ENCODE results near the gene IGFBP2.

The IGFBP2 gene

DNA sequence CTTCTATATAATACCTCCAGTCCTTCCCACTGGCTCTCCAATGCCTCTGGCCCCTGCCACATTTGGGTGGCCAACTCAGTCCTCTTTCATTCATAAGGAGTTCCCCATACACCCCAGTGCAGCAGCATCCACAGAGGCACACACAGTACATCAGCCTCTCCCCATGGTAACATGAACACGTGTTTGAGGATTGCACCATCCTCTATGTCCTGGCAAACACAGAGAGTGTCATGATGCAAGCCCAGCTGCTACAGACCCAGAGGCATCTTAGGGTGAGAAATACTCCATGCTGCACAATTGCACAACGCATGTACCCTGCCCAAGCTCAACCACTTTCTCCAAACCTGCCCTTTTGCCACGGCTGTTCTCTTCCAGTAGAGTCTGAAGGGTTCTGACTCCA, 50.6 kb downstream of the IGFBP2 start:
- no peak for DNase-seq (ENCODE audit: low read depth in 3 of 3)

DNA sequence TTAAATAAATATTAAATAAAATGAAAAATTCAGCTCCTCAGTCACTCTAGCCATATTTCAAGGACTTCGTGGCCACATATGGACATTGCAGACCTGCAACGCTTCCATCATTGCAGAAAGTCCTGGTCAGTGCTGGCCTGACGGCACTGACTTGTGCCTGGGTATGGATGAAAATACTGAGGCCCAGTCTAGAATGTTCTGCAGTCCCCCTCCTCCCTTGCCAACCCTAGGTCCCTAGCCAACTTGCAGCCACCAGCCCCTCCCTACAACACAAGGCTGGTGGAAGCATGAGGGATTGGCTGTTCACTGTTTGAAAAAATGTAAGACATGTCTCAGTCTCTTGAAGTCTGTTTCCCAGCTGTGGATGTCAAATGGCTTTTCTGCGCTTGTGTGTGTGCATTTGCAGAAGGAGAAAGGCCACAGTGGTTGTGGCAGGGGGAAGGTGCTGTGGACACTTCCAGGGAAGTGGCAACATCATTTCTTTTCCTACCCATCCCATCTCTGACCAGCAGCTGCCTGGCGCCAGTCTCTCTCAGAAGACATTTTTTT, 52.2 kb downstream of the IGFBP2 start:
- DNase-seq (ENCODE audit: low read depth in 3 of 3), result no peak

DNA sequence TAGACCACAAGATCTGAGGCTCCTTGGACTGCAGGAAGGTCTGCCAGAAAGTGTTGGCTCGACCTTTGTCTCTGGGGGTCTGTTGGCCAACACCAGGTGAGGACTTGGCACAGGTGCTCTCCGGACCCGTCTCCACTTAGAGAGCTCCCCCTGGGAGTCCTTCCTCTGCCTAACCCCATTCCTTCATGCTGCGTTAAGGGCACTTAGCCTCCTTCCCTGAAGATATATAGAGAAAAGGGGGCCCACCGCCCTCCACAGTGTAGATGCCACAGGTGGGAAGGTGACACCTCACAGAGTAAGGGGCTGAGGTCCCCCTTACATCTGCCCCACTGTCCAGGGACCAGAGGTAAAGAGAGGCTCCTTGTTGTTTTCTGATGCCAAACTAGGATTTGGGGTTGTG, 53.9 kb downstream of the IGFBP2 start:
- no peak for DNase-seq (ENCODE audit: low read depth in 3 of 3)

DNA sequence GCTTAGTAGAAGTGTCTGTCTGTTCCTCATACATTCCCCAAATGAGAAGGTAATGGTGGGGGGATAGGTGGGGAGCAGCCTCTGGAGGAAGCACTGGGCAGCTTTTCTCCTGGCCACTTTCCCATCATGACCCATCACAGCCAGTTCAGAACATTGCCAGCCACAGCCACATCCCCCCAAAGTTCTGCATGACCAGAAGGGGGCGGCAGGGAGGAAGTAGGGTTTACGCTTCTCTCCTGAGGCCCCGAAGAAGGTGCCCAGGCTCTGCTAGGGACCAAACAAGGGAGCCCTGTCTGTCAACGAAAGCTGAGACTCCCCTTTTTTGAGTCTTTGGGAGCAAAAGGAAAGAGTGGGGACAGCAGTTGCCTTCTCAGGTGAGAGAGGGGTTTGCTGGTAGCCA, 54.4 kb downstream of the IGFBP2 start:
- no peak for DNase-seq (ENCODE audit: low read depth in 3 of 3)

DNA sequence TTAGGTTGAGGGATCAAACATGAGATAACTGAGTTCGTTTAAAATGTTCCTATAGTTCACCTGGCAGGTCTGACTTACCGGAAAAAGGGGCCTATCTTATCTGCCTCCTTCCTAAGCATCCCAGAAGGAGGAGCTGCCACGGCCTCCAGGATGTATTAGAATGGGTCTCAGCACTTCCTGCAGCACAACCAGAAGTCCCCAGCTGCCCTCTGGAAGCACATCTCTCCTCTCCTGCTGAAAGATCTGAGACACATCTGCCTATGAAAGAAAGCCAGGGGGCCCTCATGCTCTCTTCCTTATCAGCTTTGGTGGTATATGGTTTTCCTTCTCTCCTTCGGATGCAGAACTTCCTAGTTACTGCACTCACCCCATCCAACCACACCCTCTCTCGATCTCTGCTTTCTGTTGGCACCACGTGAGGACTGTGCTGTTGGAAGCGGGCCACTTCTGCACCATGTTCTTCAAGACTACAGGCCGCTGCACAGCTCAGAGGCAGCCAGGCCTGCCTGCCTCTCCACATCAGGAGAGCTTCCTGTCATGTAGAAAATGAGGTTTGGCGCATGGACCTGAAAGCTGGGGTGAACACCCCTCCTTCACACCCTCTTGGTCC, 55.6 kb downstream of the IGFBP2 start:
- DNase-seq (ENCODE audit: low read depth in 3 of 3), result no peak

DNA sequence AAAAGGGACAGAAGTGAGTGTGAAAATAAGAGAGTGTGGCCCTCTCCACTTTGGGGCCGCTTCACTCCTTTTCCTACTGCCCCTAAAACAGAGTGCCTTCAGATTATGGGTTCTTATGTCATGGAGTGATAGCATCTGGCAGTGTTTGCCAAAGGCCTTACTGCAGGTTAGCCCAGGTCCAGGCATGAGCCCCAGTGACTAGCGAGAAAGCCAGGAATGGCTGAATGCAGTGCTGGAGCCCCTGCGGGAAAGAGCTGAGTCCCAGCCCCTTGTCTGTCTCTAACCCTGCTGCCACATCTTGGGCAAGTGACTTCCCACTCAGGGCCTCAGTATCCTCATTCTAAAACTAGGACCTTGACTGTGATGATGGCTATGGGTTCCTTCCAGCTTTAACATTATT, 56.2 kb downstream of the IGFBP2 start:
- no peak for DNase-seq (ENCODE audit: low read depth in 3 of 3)

DNA sequence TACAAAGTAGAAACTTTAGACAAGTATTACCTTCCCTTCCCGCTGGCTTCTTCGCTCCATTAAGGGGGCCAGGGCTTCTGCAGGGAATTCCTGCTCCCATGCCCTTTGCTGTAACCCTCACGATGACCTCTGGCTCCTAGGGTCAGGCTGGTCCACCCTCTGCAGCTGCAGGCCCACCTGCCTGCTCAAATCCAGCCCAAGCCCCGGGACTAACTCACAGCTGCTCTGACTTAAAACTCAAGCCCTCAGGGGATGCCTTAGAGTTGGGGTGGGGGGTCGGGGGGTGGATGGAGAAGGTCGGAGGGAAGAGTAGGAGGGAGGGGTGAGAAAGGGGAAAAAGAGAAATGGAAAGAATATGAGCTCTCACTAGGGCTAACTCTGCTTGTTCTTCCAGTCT, 57.2 kb downstream of the IGFBP2 start:
- DNase-seq (ENCODE audit: low read depth in 3 of 3), result no peak

DNA sequence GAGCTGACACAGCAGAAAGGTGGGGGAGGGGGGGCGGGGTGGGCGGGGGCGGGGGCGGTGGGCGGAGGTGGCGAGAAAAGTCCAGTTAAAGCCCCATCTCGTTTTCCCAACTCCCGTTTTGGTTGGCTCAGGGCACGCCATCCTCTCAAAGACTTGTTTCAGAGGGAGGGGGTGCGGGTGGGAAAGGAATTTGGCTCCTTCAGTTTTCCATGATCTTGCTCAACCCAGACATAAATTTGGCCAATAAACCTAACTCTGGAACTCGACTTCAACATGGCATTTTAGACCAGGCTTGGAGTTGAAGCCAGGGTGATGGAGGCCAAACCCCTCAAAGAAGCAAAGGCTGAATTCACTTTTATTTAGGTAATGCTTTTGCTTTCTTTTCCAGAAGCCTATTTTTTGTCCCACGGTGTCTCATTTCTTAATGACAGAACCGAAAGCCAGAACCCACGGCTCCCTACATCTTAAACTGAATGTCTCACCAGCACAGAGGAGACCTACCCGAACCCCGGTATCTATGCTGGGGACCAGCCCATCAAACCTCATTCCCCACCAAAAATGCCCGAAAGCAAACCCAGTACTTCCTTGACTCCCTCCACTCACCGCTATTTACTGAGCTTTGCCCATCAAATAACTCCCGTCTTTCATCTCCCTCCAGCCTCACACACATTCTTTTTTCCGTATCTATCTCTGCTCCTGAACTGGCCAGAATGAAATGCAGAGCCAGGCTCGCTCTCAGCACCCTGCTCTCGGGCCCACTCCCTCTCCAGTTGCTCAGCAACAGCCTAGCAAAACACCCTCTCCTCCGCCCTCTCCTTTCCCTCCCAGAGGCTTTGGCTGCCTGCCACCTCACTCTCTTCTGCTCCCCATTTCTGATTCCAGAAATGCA, 57.9 kb downstream of the IGFBP2 start:
- no peak for DNase-seq (ENCODE audit: low read depth in 3 of 3)

DNA sequence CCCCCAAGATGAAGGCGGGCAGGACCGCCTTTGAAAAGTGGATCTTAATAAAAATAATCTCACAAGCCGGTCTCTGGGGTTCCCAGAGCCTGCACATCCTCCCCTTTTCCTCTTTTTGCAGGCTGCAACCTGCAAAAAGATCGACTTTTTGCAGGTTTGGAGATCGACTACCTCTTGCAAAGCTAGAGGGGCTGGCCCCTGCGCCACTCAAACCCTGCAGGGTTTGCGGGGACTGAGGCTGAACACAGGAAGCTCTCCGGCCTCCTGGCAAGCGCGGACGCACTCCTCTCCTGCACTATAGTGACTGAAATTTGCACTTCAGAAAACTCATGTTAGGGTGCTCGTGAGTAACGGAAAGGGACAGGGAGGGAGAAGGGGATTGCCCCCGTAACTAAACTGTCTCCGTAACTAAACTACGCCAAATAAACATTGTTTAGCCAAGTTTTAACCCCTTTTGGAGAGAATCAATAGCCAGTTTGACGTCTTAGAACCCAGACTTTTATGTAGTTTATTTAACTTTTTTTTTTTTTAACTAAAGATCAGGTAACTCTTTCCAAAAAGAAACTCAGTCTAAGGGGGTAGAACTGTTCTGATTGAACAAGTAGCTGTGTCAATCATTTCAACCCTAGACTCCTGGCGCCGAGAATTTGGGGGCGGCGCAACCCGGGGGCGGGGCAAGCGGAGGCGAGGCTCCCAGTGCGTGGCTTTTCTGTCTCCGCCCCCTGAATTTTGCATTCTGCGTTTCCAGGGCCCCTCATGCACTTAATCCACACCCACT, 59.6 kb downstream of the IGFBP2 start:
- peak in 1 of 3 donors; percentile 57 for DNase-seq (ENCODE audit: low read depth in 3 of 3)

DNA sequence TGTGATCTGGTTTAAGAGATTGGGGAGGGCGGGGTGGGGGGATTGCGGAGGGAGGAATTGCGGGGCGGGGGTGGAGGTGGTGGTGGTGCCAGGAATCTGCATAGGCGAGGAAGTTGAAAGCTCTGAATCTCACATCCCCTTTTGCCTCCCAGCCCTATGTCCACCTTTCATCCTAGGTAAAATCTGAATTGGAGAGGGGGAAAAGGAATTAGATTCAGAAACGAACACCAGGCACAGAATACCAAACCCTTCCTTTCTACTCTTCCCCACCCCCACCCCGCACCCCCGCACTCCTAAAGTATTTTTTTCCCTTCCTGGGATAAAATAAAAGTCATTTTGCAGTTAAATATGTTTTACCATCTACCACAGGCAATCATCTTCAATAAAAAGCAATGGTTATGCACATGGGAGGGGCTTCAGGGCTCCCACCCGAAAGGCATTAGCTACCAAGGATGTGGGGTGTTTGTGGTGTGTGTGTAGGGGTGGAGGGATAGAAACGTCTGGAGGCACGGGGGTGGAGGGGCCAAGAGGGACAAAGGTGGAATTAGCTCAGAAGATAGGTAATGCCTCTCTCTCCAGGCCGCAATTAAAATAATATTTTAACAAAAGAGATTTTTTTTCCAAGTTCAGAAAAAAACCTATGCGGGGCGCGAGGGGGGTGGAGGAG, 60.3 kb downstream of the IGFBP2 start:
- no peak for DNase-seq (ENCODE audit: low read depth in 3 of 3)

DNA sequence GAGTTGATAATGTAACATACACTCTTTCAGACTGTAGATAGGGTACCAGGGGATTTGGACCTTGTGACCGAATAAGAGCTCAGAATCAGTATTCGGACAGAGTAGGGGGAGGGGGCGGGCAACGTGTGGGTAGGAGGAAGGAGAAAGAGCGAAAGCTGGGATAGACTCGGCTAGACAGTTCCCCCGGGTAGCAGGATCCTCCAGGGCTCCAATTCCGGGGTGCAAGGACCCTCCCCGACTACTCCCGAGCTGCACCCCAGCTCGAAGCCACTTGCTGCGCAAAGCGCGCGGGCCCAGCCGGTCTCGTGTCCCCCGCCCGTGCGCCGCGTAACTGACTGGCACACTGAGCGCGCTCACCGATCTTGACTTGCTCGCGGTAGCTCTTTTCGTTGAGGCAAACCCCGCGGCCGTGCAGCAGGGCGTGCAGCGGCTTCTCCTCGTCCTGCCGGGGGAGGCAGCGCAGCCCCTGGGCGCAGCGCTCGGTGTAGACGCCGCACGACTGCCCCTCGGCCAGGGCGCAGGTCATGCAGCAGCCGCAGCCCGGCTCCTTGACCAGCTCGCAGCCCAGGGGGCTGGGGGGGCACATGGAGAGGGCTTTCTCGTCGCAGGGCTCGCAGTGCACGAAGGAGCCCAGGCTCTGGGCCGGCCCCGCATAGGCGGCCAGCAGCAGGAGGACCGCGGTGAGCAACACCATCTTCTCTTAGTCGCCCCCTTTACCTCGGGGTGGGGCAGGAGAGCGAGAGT, 61.0 kb downstream of the IGFBP2 start:
- DNase-seq (ENCODE audit: low read depth in 3 of 3), result peak in 1 of 3 donors; percentile 31

DNA sequence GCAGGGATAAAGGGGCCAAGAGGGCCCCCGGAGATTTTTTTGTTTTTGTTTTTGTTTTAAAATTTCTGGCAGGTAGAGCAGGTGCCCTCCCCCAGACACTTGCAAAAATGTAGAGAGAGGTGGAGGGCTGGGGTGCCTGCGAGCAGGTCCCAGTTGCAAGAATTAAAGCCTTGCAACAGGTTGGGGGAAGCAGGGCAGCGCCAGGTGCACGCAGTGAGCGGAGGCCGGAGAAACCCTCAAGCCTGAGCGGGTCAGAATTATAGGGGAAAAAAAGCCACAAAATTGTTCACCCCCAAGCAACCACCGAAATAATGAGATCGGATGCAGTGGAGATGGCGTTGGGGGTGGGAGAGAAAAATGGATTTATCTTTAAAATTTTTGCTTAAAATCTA, 61.6 kb downstream of the IGFBP2 start:
- DNase-seq (ENCODE audit: low read depth in 3 of 3), result no peak

DNA sequence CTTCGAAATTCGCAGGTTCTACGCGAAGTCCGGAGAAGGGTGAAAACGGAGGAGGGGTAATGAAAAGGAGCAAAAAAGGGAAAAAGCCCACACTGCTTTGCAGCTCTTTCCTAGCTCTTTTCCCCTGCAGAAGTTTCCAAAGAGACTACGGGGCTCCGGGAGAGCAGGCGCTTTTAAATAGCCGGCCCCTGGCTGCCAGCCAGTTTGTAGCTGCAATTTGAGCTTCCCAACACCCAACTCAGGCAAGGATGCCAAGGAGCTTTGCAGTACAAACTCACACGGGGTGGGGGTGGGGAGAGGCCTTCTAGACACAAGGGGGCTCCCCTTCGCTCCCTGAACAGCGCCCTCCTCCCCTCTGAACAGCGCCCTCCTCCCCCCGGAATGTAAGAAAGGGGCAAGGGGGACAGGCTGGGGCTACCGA, 62.2 kb downstream of the IGFBP2 start, which contains the start of gene IGFBP5:
Gene IGFBP5 (minus strand): TSS at position 149 of the 421 bp plus-strand sequence. CDS start 774 bp downstream, outside the sequence.
- no peak for DNase-seq (ENCODE audit: low read depth in 3 of 3)

DNA sequence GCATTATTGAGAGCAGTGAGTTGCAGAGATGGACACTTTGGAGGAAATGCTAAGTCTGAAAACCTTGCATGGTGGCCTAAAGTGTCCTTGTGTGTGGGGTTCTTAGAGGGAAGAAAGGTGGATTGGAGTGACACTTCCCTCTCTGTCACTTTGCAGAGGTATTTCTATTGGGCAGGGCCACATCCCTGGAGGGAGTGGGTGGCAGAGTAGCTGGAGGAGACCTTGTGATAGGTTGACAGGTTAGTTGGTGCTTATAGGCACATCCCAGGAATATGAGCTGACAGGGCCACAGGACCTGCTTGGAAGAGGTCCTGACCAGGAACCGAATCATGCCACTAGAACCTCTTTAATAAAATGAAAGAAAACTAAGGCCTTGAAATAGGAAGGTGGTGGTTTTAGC, 63.1 kb downstream of the IGFBP2 start:
- DNase-seq (ENCODE audit: low read depth in 3 of 3), result no peak

DNA sequence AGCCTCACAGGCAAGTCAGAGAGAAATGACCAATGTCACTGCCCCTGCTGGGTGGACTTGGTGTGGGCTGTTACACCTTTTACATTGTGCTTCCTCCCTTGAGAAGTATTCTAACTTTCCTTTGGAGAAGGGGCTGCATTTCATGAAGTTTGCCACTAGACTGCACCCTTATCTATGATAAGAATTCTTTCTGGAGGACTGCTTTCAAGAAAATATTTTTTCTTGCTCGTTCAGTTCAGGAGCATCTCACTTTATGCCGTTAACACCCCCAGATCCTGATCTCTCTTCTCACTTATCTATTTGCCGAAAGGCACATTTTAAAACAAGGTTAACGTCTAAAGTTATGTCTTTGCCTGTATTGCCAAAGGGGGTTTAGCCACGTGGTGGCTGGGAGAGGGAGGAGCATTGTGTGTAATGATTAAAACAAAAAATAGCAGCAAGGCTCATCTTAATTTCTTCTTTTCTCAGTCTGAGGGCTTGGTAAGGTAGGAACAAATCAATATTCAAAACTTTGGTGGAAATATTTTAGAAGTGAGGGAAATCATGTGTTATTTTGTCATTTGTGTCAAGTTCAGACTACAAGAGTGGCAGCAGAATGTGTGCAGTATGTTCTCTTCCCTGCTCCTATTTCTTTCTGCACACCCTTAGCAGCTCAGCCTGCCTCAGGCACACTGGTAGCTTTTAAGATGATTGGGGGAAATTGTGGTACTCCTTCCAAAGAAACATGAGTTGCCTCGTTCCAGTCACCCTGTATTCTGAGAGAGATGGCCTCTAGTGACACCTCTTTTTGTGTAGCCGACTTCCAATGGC, 63.7 kb downstream of the IGFBP2 start:
- no peak for DNase-seq (ENCODE audit: low read depth in 3 of 3)

DNA sequence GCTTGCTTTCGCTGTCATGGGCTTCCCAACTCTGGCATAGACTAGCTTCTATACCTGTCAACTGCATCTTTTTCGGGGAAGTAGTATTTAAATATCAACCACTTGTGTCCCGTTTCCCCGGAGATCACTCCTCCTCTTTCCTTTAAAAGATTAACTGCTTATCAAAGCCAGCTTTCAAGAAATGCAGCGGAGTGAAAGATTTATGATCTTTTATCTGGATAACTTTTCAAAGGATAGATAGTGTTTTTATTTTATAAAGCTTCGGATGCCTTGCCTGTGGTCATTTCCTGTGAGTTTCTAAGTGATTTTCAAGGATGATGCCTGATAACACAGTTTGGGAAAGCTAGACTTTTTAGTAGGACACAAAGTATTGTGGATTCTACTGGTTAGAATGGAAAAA, 65.1 kb downstream of the IGFBP2 start:
- no peak for DNase-seq (ENCODE audit: low read depth in 3 of 3)

DNA sequence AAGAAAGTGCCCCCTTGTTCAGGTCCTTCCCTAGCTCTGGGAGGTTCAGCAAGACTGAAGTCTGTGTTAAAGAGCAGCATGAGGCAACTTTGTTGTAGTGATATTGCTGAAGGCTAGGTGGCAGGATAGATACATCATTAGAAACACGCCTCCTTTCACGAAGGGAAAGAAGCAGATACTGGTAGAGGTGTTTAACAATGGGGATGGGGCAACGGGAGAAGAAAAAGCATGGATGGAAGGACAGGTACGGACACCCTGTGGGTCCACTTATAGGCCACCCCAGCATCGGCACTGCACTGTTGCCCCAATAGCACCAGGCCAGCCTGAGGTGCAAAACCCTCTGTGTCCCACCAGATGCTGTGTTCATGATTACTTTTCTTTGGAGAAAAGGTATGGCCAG, 65.7 kb downstream of the IGFBP2 start:
- no peak for DNase-seq (ENCODE audit: low read depth in 3 of 3)

DNA sequence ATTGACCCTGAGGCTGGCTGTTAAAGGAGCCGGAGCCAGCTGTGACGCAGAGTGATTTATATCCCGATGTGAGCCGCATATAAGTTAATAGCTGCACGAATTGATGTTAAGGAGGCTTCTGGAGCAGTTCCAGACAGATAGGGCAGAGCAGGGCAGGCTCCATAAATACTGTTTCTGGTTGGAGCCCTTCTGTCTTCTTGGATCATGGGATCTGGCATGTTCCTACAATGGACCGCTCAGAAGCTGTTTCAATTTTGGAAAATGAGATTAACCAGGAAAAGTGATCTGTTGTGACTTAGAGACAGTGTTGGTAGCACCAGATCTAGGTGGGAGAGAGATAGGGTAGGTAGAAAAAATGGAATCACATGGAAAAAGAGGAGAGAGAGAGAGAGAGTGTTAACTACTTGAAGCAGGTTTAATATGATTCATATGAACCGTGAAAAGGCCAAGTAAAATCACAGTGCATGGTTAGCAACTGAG, 66.9 kb downstream of the IGFBP2 start:
- no peak for DNase-seq (ENCODE audit: low read depth in 3 of 3)

DNA sequence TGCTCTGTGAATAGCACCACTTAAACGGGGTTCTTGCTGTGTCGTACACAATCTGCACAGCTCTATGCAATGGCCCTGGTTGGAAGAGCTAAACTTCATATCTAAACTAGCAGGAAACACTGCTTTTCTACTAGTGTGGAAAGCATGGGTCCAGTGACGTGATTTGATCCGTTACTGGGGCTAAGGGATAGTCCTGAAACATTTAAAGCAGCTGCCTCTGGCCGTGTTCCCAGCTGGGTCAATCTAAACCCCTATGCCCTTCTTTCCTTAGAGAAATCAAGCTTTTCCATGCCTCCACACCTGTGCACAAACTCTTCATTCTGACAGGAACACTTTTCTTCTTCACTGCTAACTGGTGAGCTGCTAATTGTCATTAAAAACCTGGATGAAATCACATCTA, 67.6 kb downstream of the IGFBP2 start:
- no peak for DNase-seq (ENCODE audit: low read depth in 3 of 3)

DNA sequence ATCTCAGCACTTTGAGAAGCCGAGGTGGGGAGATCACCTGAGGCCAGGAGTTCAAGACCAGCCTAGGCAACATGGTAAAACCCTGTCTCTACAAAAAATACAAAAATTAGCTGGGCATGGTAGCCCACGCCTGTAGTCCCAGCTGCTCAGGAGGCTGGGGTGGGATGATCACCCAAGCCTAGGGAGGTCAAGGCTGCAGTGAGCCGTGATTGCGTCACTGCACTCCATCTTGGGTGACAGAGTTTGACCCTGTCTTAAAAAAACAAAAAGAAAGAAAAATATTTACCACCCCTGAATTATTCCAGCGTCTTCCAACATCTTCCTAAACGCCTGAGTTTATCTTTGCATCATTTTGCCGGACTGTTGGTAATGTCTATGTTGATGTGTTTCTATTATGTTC, 68.3 kb downstream of the IGFBP2 start:
- no peak for DNase-seq (ENCODE audit: low read depth in 3 of 3)
